ENCODE measurements around the gene FBLN2. TPM values are rescaled to one million over a fixed set of nuclear protein-coding genes. Genes with fewer than 3 reads are reported as not detected.

FBLN2 gene
- total RNA-seq, 1 donor from 2014 or later: 1.3 TPM

GRCh38 chr3:13652728-13653127, 103.8 kb downstream of the FBLN2 start:
- Mint-ChIP-seq H3K9me3 (no peaks in the 10 kb centered on the region), H3K36me3 (ENCODE audit: low read depth) (no peaks in the 10 kb centered on the region), H3K4me1 (peaks cover 17% of the 10 kb centered on the region), H3K4me3 (no peak overlapping the region), H3K27ac (no peak overlapping the region), H3K27me3 (peaks cover 54% of the 10 kb centered on the region)
- intact Hi-C loops (cut with micrococcal nuclease): loop anchor here (10.0 kb wide), 1 partner anchor 472 kb away; the partner anchor contains the start of genes CHCHD4 and TMEM43
- ChIA-PET POLR2A (no interaction called here), CTCF (interaction anchor here (9.4 kb wide), 1 partner anchor 155 kb away, joined by 198 read pairs; no protein-coding TSS in a partner anchor)
- no peak for TF ChIP-seq CTCF (IDR thresholded peaks at IDR 0.05)
- no peak for ATAC-seq (ENCODE audit: low read depth)
- no peak for DNase-seq

- Mint-ChIP-seq H3K4me3 (no peak overlapping the region), H3K27ac (no peak overlapping the region), H3K4me1 (peaks cover 10% of the 10 kb centered on the region), H3K27me3 (peaks cover 56% of the 10 kb centered on the region), H3K36me3 (ENCODE audit: low read depth) (no peaks in the 10 kb centered on the region), H3K9me3 (no peaks in the 10 kb centered on the region)
- ATAC-seq (ENCODE audit: low read depth): no peak
- POLR2A ChIA-PET: no interaction called here
- no peak for TF ChIP-seq CTCF (IDR thresholded peaks at IDR 0.05)
- intact Hi-C loops (cut with micrococcal nuclease): loop anchor here (10.0 kb wide), 1 partner anchor 471 kb away; the partner anchor contains the start of genes CHCHD4 and TMEM43
- CTCF ChIA-PET: interaction anchor here (1.5 kb wide), 1 partner anchor 157 kb away, joined by 4 read pairs; no protein-coding TSS in a partner anchor
- no peak for DNase-seq
Measured at GRCh38 chr3:13653631-13654279, 104.8 kb downstream of the FBLN2 start.

- DNase-seq: no peak
- intact Hi-C loops (cut with micrococcal nuclease): loop anchor here (5.0 to 10.0 kb wide), 2 partner anchors 470 to 813 kb away; partner anchors contain the start of genes CHCHD4 and TMEM43
- ChIA-PET POLR2A (no interaction called here), CTCF (interaction anchor here (0.7 to 1.5 kb wide), 2 partner anchors 158 kb away, joined by 3 to 4 read pairs; no protein-coding TSS in a partner anchor)
- no peaks in the 10 kb centered on the region for H3K9me3 Mint-ChIP-seq
- TF ChIP-seq CTCF (IDR thresholded peaks at IDR 0.05): no peak
- no peak overlapping the region for H3K27ac Mint-ChIP-seq
- H3K36me3 Mint-ChIP-seq (ENCODE audit: low read depth): no peaks in the 10 kb centered on the region
- no peak for ATAC-seq (ENCODE audit: low read depth)
- H3K27me3 Mint-ChIP-seq: peaks cover 56% of the 10 kb centered on the region
- no peak overlapping the region for H3K4me3 Mint-ChIP-seq
- peaks cover 10% of the 10 kb centered on the region for H3K4me1 Mint-ChIP-seq
Measured at GRCh38 chr3:13654330-13655060, 105.6 kb downstream of the FBLN2 start.

GRCh38 chr3:13655061-13655913, 106.4 kb downstream of the FBLN2 start:
- POLR2A ChIA-PET: no interaction called here
- no peak overlapping the region for H3K27ac Mint-ChIP-seq
- CTCF ChIA-PET: interaction anchor here (0.7 kb wide), 1 partner anchor 159 kb away, joined by 3 read pairs; no protein-coding TSS in a partner anchor
- no peak for DNase-seq
- H3K4me1 Mint-ChIP-seq: peaks cover 7% of the 10 kb centered on the region
- H3K4me3 Mint-ChIP-seq: no peak overlapping the region
- no peak for TF ChIP-seq CTCF (IDR thresholded peaks at IDR 0.05)
- intact Hi-C loops (cut with micrococcal nuclease): loop anchor here (5.0 to 10.0 kb wide), 2 partner anchors 470 to 812 kb away; partner anchors contain the start of genes CHCHD4 and TMEM43
- no peaks in the 10 kb centered on the region for H3K36me3 Mint-ChIP-seq (ENCODE audit: low read depth)
- H3K9me3 Mint-ChIP-seq: no peaks in the 10 kb centered on the region
- no peak for ATAC-seq (ENCODE audit: low read depth)
- peaks cover 54% of the 10 kb centered on the region for H3K27me3 Mint-ChIP-seq
